Nephron (organoid): ENCODE measurements around the gene CRTC3.

Source experiments
- H3K27ac Mint-ChIP-seq, 3 experiments: 2 replicates each; pipeline ENCODE4 v1.8.0; 2020; ENCODE audit warnings: mixed read lengths in 3 of 3, mild to moderate bottlenecking in 2 of 3, moderate library complexity in 1 of 3
- H3K27me3 Mint-ChIP-seq: 2 replicates; pipeline ENCODE4 v1.8.0; 2021; ENCODE audit warnings: low read depth, mild to moderate bottlenecking, moderate library complexity, mixed read lengths
- H3K36me3 Mint-ChIP-seq: 2 replicates; pipeline ENCODE4 v1.8.0; 2020; ENCODE audit warnings: low read depth, mixed read lengths
- H3K4me1 Mint-ChIP-seq: 2 replicates; pipeline ENCODE4 v1.8.0; 2020; ENCODE audit warnings: mixed read lengths
- H3K4me3 Mint-ChIP-seq, 3 experiments: 2 replicates each; pipeline ENCODE4 v1.8.0; 2020; ENCODE audit warnings: mild to moderate bottlenecking in 3 of 3, mixed read lengths in 3 of 3, moderate library complexity in 2 of 3
- H3K9me3 Mint-ChIP-seq: 2 replicates; pipeline ENCODE4 v1.8.0; 2020; ENCODE audit warnings: mixed read lengths
- CTCF ChIP-seq, 3 experiments: fragments of 200-600 bp; sonication (generic); IDR thresholded peaks; one replicate each; pipeline ENCODE4 v1.5.0; 2021; ENCODE audit warnings: antibody characterized with exemption in 3 of 3; ENCODE audit not compliant: unreplicated experiment in 3 of 3

Gene CRTC3

GRCh38 chr15:90557186-90558084 is 27.7 kb downstream of the CRTC3 start:
- TF ChIP-seq CTCF (IDR thresholded peaks at IDR 0.05; ENCODE audit: unreplicated experiment in 3 of 3), result no peak
- H3K4me1 Mint-ChIP-seq, result peaks cover 77% of the 10 kb centered on the region
- H3K4me3 Mint-ChIP-seq, result peak overlapping the region in 2 of 3 experiments; percentile 28 to 31
- no peaks in the 10 kb centered on the region for H3K9me3 Mint-ChIP-seq
- peaks cover 27% of the 10 kb centered on the region for H3K36me3 Mint-ChIP-seq
- peak overlapping the region; percentile 83 to 88 (median 86) for H3K27ac Mint-ChIP-seq
- no peaks in the 10 kb centered on the region for H3K27me3 Mint-ChIP-seq

- H3K4me1 Mint-ChIP-seq, result peaks cover 72% of the 10 kb centered on the region
- peak overlapping the region in 1 of 3 experiments; percentile 17 for H3K4me3 Mint-ChIP-seq
These were observed 28.4 kb downstream of the CRTC3 start for GRCh38 chr15:90558171-90558573.

GRCh38 chr15:90559119-90559518 is 29.4 kb downstream of the CRTC3 start:
- H3K36me3 Mint-ChIP-seq, result peaks cover 27% of the 10 kb centered on the region
- no peak for TF ChIP-seq CTCF (IDR thresholded peaks at IDR 0.05; ENCODE audit: unreplicated experiment in 3 of 3)
- H3K9me3 Mint-ChIP-seq, result no peaks in the 10 kb centered on the region
- no peak overlapping the region for H3K27ac Mint-ChIP-seq
- no peaks in the 10 kb centered on the region for H3K27me3 Mint-ChIP-seq
- H3K4me3 Mint-ChIP-seq, result no peak overlapping the region
- H3K4me1 Mint-ChIP-seq, result peaks cover 71% of the 10 kb centered on the region

More at GRCh38 chr15:90558171-90558573, 28.4 kb downstream of the CRTC3 start:
- H3K27ac Mint-ChIP-seq, result peak overlapping the region; percentile 83 to 88 (median 86)
- TF ChIP-seq CTCF (IDR thresholded peaks at IDR 0.05; ENCODE audit: unreplicated experiment in 3 of 3), result no peak
- H3K36me3 Mint-ChIP-seq, result peaks cover 28% of the 10 kb centered on the region
- H3K9me3 Mint-ChIP-seq, result no peaks in the 10 kb centered on the region
- no peaks in the 10 kb centered on the region for H3K27me3 Mint-ChIP-seq

GRCh38 chr15:90560229-90560776 is 30.6 kb downstream of the CRTC3 start:
- Mint-ChIP-seq H3K36me3 (peaks cover 34% of the 10 kb centered on the region), H3K4me1 (peaks cover 60% of the 10 kb centered on the region), H3K9me3 (no peaks in the 10 kb centered on the region), H3K27me3 (no peaks in the 10 kb centered on the region), H3K4me3 (no peak overlapping the region), H3K27ac (peak overlapping the region; percentile 25 to 88 (median 68))
- TF ChIP-seq CTCF (IDR thresholded peaks at IDR 0.05; ENCODE audit: unreplicated experiment in 3 of 3), result no peak

- no peak for TF ChIP-seq CTCF (IDR thresholded peaks at IDR 0.05; ENCODE audit: unreplicated experiment in 3 of 3)
- H3K27ac Mint-ChIP-seq, result peak overlapping the region in 2 of 3 experiments; percentile 68 to 88
- H3K4me1 Mint-ChIP-seq, result peaks cover 55% of the 10 kb centered on the region
- H3K9me3 Mint-ChIP-seq, result peaks cover 4% of the 10 kb centered on the region
- H3K36me3 Mint-ChIP-seq, result peaks cover 44% of the 10 kb centered on the region
- H3K4me3 Mint-ChIP-seq, result no peak overlapping the region
- no peaks in the 10 kb centered on the region for H3K27me3 Mint-ChIP-seq
These were observed 31.9 kb downstream of the CRTC3 start for GRCh38 chr15:90561344-90562244.
